HFFc6 (cell line): Measurements from ENCODE around the gene FKBP1B. TPM values are rescaled to one million over a fixed set of nuclear protein-coding genes. Genes with fewer than 3 reads are reported as not detected.
"Not testable (repeated sequence)": the region's sequence is repeated elsewhere in the genome, so short reads cannot be mapped to it uniquely, and the experiment has no call there.

ENCODE experiments used
- DNase-seq: peaks from one replicate; pipeline ENCODE4 v3.0.0-alpha.2; 2018
- H3K27ac Mint-ChIP-seq: 2 replicates; pipeline ENCODE4 v1.8.0; 2020; ENCODE audit warnings: mild to moderate bottlenecking, mixed read lengths
- H3K27me3 Mint-ChIP-seq: 2 replicates; pipeline ENCODE4 v1.8.0; 2021; ENCODE audit warnings: mild to moderate bottlenecking, moderate library complexity, mixed read lengths; ENCODE audit not compliant: insufficient read depth
- H3K36me3 Mint-ChIP-seq: 2 replicates; pipeline ENCODE4 v1.8.0; 2021; ENCODE audit warnings: low read depth, mixed read lengths
- H3K4me1 Mint-ChIP-seq: 2 replicates; pipeline ENCODE4 v1.8.0; 2020; ENCODE audit warnings: low read depth, mixed read lengths
- H3K4me3 Mint-ChIP-seq: 2 replicates; pipeline ENCODE4 v1.8.0; 2020; ENCODE audit warnings: mild to moderate bottlenecking, moderate library complexity, mixed read lengths
- H3K9me3 Mint-ChIP-seq: 2 replicates; pipeline ENCODE4 v1.8.0; 2020; ENCODE audit warnings: mild to moderate bottlenecking, mixed read lengths
- total RNA-seq, 6 experiments: library from RNA; stranded (reverse); fragmentation: NEBNext Ultra II Directional; extraction: Animal tissue kit (Norgen Biotek cat#: 25700); gene quantifications; 2 replicates in 1 of 6; 3 replicates in 5 of 6; pipeline ENCODE4 v1.2.3, GENCODE V29; 2021
- TF ChIP-seq, protein P1 (sequence below): fragments of 200-600 bp; sonication (generic); IDR thresholded peaks from 2 replicates; pipeline ENCODE4 v1.5.0; 2021; ENCODE audit warnings: antibody characterized with exemption, mild to moderate bottlenecking

Gene FKBP1B
- total RNA-seq, 6 experiments from 2014 or later: 4.0 to 6.9 (median 5.2) TPM

DNA sequence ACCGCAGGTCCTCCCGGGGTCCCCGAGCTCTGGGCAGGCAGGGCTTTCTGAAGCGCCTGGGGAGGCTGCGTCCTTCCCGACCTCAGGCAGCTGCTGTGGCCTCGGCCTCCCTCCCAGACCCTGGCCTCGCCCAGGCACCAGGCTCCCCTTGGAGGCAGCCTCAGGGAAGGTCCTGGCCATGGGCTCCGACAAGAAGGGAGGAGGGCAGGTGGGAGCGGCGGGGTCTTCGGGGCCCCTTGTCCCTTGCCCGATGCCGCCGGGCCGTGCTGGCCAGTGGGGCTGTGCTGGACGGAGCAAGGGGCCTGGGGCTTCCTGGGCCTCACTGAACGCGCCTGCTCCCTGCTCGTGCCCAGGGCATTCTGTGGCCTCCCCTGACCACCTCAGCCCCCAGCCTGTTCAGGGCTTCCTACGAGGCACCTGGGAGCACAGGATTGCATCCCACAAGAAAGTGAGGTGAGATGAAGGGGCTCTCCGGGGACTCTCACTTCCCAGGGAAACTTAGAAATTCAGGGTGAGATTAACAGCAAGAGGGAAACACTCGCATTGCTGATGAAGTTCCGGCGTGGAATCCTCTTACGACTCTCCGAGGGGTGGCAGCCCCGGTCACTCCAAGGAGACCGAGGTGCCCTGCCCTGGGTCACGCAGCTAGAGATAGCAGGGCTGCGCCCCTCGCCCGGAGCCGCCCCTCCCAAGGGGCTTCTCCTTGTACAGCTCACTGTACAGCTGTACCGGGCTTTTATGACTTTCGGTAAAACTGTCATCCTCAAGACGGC lies 38.9 kb upstream of the FKBP1B start:
- Mint-ChIP-seq H3K4me1 (peaks cover 15% of the 10 kb centered on the region), H3K36me3 (no peaks in the 10 kb centered on the region; the same call in 1 of the 2 replicates), H3K4me3 (no peak overlapping the region), H3K27ac (no peak overlapping the region), H3K9me3 (no peaks in the 10 kb centered on the region), H3K27me3 (peaks cover 4% of the 10 kb centered on the region; the same call in 1 of the 2 replicates)
- TF ChIP-seq, protein P1, sequence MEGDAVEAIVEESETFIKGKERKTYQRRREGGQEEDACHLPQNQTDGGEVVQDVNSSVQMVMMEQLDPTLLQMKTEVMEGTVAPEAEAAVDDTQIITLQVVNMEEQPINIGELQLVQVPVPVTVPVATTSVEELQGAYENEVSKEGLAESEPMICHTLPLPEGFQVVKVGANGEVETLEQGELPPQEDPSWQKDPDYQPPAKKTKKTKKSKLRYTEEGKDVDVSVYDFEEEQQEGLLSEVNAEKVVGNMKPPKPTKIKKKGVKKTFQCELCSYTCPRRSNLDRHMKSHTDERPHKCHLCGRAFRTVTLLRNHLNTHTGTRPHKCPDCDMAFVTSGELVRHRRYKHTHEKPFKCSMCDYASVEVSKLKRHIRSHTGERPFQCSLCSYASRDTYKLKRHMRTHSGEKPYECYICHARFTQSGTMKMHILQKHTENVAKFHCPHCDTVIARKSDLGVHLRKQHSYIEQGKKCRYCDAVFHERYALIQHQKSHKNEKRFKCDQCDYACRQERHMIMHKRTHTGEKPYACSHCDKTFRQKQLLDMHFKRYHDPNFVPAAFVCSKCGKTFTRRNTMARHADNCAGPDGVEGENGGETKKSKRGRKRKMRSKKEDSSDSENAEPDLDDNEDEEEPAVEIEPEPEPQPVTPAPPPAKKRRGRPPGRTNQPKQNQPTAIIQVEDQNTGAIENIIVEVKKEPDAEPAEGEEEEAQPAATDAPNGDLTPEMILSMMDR: no peak
- no peak for DNase-seq

GRCh38 chr2:24011250-24012104 lies 38.1 kb upstream of the FKBP1B start:
- Mint-ChIP-seq H3K27me3 (peaks cover 4% of the 10 kb centered on the region; the same call in 1 of the 2 replicates), H3K9me3 (no peaks in the 10 kb centered on the region), H3K4me1 (peaks cover 23% of the 10 kb centered on the region), H3K27ac (no peak overlapping the region), H3K4me3 (no peak overlapping the region), H3K36me3 (no peaks in the 10 kb centered on the region; the same call in 1 of the 2 replicates)
- TF ChIP-seq, protein P1: no peak
- no peak for DNase-seq

- Mint-ChIP-seq H3K4me1 (peaks cover 24% of the 10 kb centered on the region), H3K27me3 (peaks cover 4% of the 10 kb centered on the region; the same call in 1 of the 2 replicates), H3K36me3 (no peaks in the 10 kb centered on the region; the same call in 1 of the 2 replicates), H3K27ac (no peak overlapping the region), H3K9me3 (no peaks in the 10 kb centered on the region), H3K4me3 (no peak overlapping the region)
- TF ChIP-seq, protein P1: no peak
- DNase-seq: no peak
These were observed 36.9 kb upstream of the FKBP1B start for GRCh38 chr2:24012521-24013188.

DNA sequence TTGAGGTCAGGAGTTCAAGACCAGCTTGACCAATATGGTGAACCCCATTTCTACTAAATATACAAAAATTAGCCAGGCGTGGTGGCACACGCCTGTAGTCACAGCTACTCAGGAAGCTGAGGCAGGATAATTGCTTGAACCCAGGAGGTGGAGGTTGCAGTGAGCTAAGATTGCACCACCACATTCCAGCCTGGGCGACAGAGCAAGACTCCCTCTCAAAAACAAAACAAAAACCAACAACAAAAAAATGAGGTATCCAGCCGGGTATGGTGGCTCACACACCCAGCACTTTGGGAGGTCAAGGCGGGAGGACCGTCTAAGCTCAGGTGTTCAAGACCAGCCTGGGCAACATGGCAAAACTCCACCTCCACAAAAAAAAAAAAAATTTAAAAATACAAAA lies 34.6 kb upstream of the FKBP1B start:
- not testable (repeated sequence) for H3K9me3 Mint-ChIP-seq, H3K4me3 Mint-ChIP-seq, H3K36me3 Mint-ChIP-seq, H3K27me3 Mint-ChIP-seq, DNase-seq
- Mint-ChIP-seq H3K4me1 (peaks cover 24% of the 10 kb centered on the region), H3K27ac (peak overlapping the region; percentile 91)

DNA sequence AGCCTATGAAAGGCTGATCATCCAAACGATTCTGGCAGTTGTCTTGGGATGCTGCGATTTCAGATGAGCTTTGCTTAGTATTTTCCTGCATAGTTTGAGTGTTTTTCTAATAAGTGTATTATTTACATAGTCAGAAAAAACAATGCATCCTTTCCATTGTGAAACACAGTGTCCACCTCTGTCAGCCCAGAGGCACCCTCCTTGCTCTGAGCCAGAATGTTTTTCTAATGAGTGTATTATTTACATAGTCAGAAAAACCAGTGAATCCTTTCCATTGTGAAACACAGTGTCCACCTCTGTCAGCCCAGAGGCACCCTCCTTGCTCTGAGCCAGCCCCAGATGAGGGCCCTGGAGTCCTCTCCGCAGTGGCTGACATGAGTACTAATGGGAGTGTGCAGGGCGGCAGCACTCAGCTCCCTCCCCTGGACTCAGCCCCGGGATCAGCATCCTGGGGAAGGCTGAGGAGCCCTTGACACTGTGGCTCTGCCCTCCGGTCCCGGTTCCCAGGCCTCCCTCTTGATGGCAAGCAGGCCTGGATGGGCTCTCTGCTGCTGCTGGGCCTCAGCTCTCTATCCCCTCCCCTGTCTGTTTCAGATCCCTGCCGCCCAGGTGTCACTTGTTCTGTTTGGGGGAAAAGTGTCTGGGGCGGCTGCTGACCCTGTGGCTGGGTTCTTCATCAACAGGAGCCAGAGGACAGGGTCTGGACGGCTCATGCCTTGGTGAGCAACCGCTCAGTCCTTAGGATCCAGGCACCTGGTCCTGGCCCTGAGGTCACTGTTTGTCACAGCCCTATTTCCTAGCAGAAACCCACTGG lies 33.8 kb upstream of the FKBP1B start:
- peak; percentile 88 for DNase-seq
- H3K9me3 Mint-ChIP-seq: no peaks in the 10 kb centered on the region
- TF ChIP-seq, protein P1: 0 out of 2 replicates have a peak, but pooled peaks have one; percentile 6
- H3K27me3 Mint-ChIP-seq: peaks cover 4% of the 10 kb centered on the region
- H3K36me3 Mint-ChIP-seq: no peaks in the 10 kb centered on the region; the same call in 1 of the 2 replicates
- H3K27ac Mint-ChIP-seq: peak overlapping the region; percentile 91
- H3K4me1 Mint-ChIP-seq: peaks cover 24% of the 10 kb centered on the region
- H3K4me3 Mint-ChIP-seq: peak overlapping the region; percentile 45
